GM18858 (cell line): ENCODE measurements around the gene TLNRD1.

Experiments used
- ATAC-seq: cut with Tn5 transposase; IDR thresholded peaks from one replicate; pipeline ENCODE4 v1.9.1; 2021; ENCODE audit not compliant: unreplicated experiment

The TLNRD1 gene

GRCh38 chr15:81053621-81054020 is 52.9 kb downstream of the TLNRD1 start:
- no peak for ATAC-seq

DNA sequence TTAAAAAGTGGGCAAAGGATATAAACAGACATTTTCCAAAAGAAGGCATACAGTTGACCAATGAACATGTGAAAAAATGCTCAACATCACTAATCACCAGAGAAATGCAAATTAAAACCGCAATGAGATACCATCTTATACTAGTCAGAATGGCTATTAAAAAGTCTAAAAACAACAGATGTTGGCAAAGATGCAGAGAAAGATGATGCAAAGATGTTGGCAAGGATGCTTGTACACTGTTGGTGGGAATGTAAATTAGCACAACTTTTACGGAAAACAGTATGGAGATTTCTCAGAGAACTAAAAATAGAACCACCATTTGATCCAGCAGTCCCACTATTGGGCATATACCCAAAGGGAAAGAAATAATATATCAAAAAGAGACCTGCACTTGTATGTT is 53.5 kb downstream of the TLNRD1 start:
- ATAC-seq, result no peak
